ENCODE data around the gene ZNF689.

Gene ZNF689

GRCh38 chr16:30569746-30570635, 40.2 kb downstream of the ZNF689 start:
- no peak for DNase-seq (ENCODE audit: extremely low read depth, low read depth)
- TF ChIP-seq CTCF (IDR thresholded peaks at IDR 0.05; ENCODE audit: low read depth, low read length, missing control alignments) = no peak
- no peak overlapping the region for H3K4me3 ChIP-seq (replicated peaks; ENCODE audit: low read depth, low read length)

GRCh38 chr16:30569281-30569680, 40.9 kb downstream of the ZNF689 start:
- H3K4me3 ChIP-seq (replicated peaks; ENCODE audit: low read depth, low read length) = no peak overlapping the region
- no peak for TF ChIP-seq CTCF (IDR thresholded peaks at IDR 0.05; ENCODE audit: low read depth, low read length, missing control alignments)
- no peak for DNase-seq (ENCODE audit: extremely low read depth, low read depth)

- no peak overlapping the region for H3K4me3 ChIP-seq (replicated peaks; ENCODE audit: low read depth, low read length)
- DNase-seq (ENCODE audit: extremely low read depth, low read depth) = no peak
- TF ChIP-seq CTCF (IDR thresholded peaks at IDR 0.05; ENCODE audit: low read depth, low read length, missing control alignments) = no peak
Observed at GRCh38 chr16:30567991-30568638, 42.1 kb downstream of the ZNF689 start.

GRCh38 chr16:30567160-30567990, 42.8 kb downstream of the ZNF689 start:
- TF ChIP-seq CTCF (IDR thresholded peaks at IDR 0.05; ENCODE audit: low read depth, low read length, missing control alignments) = no peak
- DNase-seq (ENCODE audit: extremely low read depth, low read depth) = no peak
- H3K4me3 ChIP-seq (replicated peaks; ENCODE audit: low read depth, low read length) = no peak overlapping the region

- TF ChIP-seq CTCF (IDR thresholded peaks at IDR 0.05; ENCODE audit: low read depth, low read length, missing control alignments) = no peak
Observed at GRCh38 chr16:30566531-30566930, 43.7 kb downstream of the ZNF689 start.

GRCh38 chr16:30565984-30566383, 44.2 kb downstream of the ZNF689 start:
- TF ChIP-seq CTCF (IDR thresholded peaks at IDR 0.05; ENCODE audit: low read depth, low read length, missing control alignments) = no peak
- H3K4me3 ChIP-seq (replicated peaks; ENCODE audit: low read depth, low read length) = no peak overlapping the region
- no peak for DNase-seq (ENCODE audit: extremely low read depth, low read depth)

More at GRCh38 chr16:30566531-30566930, 43.7 kb downstream of the ZNF689 start:
- H3K4me3 ChIP-seq (replicated peaks; ENCODE audit: low read depth, low read length) = no peak overlapping the region
- no peak for DNase-seq (ENCODE audit: extremely low read depth, low read depth)
